K562 (cell line): ENCODE results near the gene FIGNL1. TPM values are rescaled to one million over a fixed set of nuclear protein-coding genes. Genes with fewer than 3 reads are reported as not detected.

Experiments used
- E2F3 ChIP-seq: fragments of 250-450 bp; sonication (Bioruptor Pico); IDR thresholded peaks from 2 replicates; pipeline ENCODE4 v1.4.0; 2020; ENCODE audit warnings: mild to moderate bottlenecking
- HEY1 ChIP-seq: fragments of 250-450 bp; sonication (Bioruptor Pico); IDR thresholded peaks from 2 replicates; pipeline ENCODE4 v1.5.0; 2020; ENCODE audit warnings: mild to moderate bottlenecking, moderate library complexity, borderline replicate concordance
- HMBOX1 ChIP-seq: sonication (generic); IDR thresholded peaks from 2 replicates; pipeline ENCODE4 v1.6.1; 2016
- KLF10 ChIP-seq: fragments of 250-450 bp; sonication (Bioruptor Pico); IDR thresholded peaks from 2 replicates; pipeline ENCODE4 v1.6.1; 2021; ENCODE audit warnings: matching md5 sums
- NBN ChIP-seq: fragments of 450-650 bp; IDR thresholded peaks from 2 replicates; pipeline ENCODE4 v1.6.1; 2016; ENCODE audit warnings: low read depth, mild to moderate bottlenecking
- NKRF ChIP-seq: fragments of 450-650 bp; IDR thresholded peaks from 2 replicates; pipeline ENCODE4 v1.6.1; 2016; ENCODE audit warnings: borderline replicate concordance
- PKNOX1 ChIP-seq: fragments of 450-650 bp; IDR thresholded peaks from 2 replicates; pipeline ENCODE4 v1.6.1; 2016
- POU5F1 ChIP-seq: fragments of 150-350 bp; IDR thresholded peaks from 2 replicates; pipeline ENCODE4 v1.6.1; 2014; ENCODE audit warnings: borderline replicate concordance, low read length, low read depth, mild to moderate bottlenecking; ENCODE audit not compliant: partially characterized antibody
- SMAD4 ChIP-seq: fragments of 250-450 bp; sonication (Bioruptor Pico); conservative IDR thresholded peaks from 2 replicates; pipeline ENCODE4 v1.8.0; 2021; ENCODE audit warnings: inconsistent platforms, mild to moderate bottlenecking, moderate library complexity
- SP2 ChIP-seq: IDR thresholded peaks from 2 replicates; pipeline ENCODE4 v1.6.1; 2011; ENCODE audit warnings: mild to moderate bottlenecking, low read depth, low read length, moderate library complexity; ENCODE audit not compliant: poor library complexity, severe bottlenecking; ENCODE audit errors: extremely low read depth
- ZMIZ1 ChIP-seq, 2 experiments: fragments of 150-350 bp in 1 of 2; IDR thresholded peaks; 2 replicates each; pipeline ENCODE4 v1.6.1; 2012 to 2016; ENCODE audit warnings: low read depth in 2 of 2, low read length in 2 of 2, mild to moderate bottlenecking in 1 of 2, moderate library complexity in 1 of 2
- ZNF311 ChIP-seq: fragments of 250-450 bp; sonication (Bioruptor Pico); IDR thresholded peaks from 2 replicates; pipeline ENCODE4 v1.4.0; 2020; ENCODE audit warnings: mild to moderate bottlenecking, moderate library complexity
- ZNF444 ChIP-seq: fragments of 250-450 bp; sonication (Bioruptor Pico); IDR thresholded peaks from 2 replicates; pipeline ENCODE4 v1.4.0; 2020; ENCODE audit warnings: mild to moderate bottlenecking, moderate library complexity
- ZNF445 ChIP-seq: fragments of 250-450 bp; sonication (Bioruptor Pico); IDR thresholded peaks from 2 replicates; pipeline ENCODE4 v1.4.0; 2020; ENCODE audit warnings: low read depth, mild to moderate bottlenecking, moderate library complexity
- ZNF592 ChIP-seq: fragments of 450-650 bp; IDR thresholded peaks from 2 replicates; pipeline ENCODE4 v1.6.1; 2017; ENCODE audit warnings: antibody characterized with exemption, mild to moderate bottlenecking
- polyA plus RNA-seq, 8 experiments: library from polyadenylated mRNA; depleted of rRNA in 4 of 8; stranded (reverse) in 5 of 8; unstranded in 3 of 8; fragments of >200 nt; fragmentation: Nextera tagmentation in 2 of 8; fragmentation: Illumina TruSeq in 1 of 8; extraction: Ambion mirVana in 2 of 8; extraction: Trizol in 1 of 8; gene quantifications; 2 replicates each; pipeline versions ENCODE4 v1.2.1 to v1.2.3, GENCODE V29; 2011 to 2014; ENCODE audit warnings: inconsistent platforms in 1 of 8, missing spikeins in 1 of 8
- total RNA-seq, 7 experiments: library from RNA; depleted of rRNA in 6 of 7; stranded (reverse); fragments of >200 nt in 6 of 7; fragmentation: Illumina TruSeq in 2 of 7; extraction: Trizol in 2 of 7; gene quantifications; 2 replicates each; pipeline versions ENCODE4 v1.2.1 to v1.2.3, GENCODE V29; 2011 to 2021; ENCODE audit warnings: low replicate concordance in 1 of 7

Gene FIGNL1
- total and polyA plus RNA-seq, 9 of the 15 experiments (the other 6 are each of a cell fraction or from before 2014, with no cell fraction given) = 15.5 to 48.3 (median 27.6) TPM

- TF ChIP-seq HMBOX1 (peak; percentile 70; the same call in 1 of the 2 replicates), E2F3 (CRISPR knock-in tag) (no peak), POU5F1 (no peak), ZNF311 (CRISPR knock-in tag) (peak; percentile 84), HEY1 (CRISPR knock-in tag) (peak; percentile 64; the same call in 1 of the 2 replicates), ZNF445 (CRISPR knock-in tag) (no peak), KLF10 (CRISPR knock-in tag) (no peak), ZMIZ1 (IDR thresholded peaks at IDR 0.05; ENCODE audit: low read depth in 2 of 2, low read length in 2 of 2) (peak in 1 of 2 experiments; percentile 95; a peak in 2 of 4 replicates), PKNOX1 (peak; percentile 51), SP2 (no peak), ZNF592 (peak; percentile 0; the same call in 1 of the 2 replicates), NKRF (no peak), NBN (peak; percentile 81), SMAD4 (CRISPR knock-in tag) (peak; percentile 100), ZNF444 (CRISPR knock-in tag) (peak; percentile 53; the same call in 1 of the 2 replicates)
These were observed 47.0 kb upstream of the FIGNL1 start (continued) for GRCh38 chr7:50497068-50497642.
